NCI-H1436 treated with DMSO at 0.1 percent for 48 hours (cell line): ENCODE data around the gene KIF4B.

Source experiments
- DNase-seq: peaks from one replicate; lab custom pipeline; 2025; lab: John Stamatoyannopoulos, UW

KIF4B gene

DNA sequence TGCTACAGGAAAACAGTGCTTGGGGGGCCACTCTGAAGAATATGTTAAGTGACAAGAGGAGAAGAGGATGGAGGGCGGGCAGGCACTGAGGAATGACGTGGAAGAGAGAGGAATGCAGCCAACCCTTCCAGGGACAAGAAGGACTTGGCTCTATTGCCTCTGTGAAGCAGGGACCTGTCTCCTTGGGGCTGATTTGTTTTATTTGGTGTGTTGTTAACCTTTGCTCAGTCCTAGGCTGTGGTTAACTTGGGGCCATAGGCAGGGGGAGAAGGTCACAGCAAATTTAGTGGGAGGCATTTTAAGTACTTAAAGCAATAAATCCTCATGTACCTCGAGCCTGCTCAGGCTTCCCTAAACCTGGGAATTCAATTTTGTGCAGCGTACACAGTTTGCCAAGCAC, 39.9 kb downstream of the KIF4B start:
- DNase-seq: no peak

DNA sequence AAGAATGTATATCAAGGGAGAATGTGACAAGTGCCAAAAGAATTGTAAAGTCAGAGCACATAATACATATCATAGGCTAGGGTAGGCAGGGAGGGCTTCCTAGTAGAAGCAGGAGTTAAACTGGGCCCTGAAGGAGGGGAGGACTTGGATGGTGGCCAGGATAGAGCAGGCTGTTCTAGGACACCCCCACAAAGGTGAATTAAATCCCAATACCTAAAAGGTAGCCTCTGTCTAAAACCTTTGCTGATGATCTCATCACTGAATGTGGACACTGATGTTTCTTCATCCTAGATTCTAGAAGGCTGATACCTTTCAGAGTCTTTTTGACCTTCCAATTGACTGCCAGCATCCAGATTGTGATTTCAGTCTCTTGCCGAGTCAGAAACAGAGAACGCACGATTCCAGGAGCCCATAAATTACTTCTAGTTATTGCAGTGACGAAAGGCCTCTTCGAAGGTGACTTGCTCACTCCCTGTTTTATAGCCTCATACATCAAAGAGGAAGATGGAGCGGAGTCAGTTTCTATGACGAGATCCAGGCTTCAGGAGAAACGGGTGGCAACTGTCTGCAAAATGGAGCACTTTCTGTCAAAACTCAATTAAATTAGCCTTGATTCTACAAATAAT, 43.2 kb downstream of the KIF4B start:
- DNase-seq: no peak

DNA sequence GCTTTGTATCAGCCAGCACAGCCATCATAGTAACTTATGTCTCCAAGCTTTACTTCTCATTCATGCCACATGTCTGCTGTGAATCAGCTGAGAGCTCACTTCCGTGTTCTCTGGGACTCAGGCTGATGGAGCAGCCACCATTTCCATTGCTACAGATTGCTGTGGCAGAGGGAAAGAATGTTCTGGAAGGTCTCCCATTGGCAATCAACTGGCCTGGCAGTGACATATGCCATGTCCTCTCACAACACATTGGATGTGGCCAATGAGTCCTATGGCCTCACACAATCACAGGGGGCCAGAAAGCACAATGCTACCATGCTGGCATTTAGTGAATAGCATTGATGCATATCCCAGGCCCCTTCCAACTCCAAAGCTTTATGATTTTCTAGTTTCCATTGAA, 44.1 kb downstream of the KIF4B start:
- no peak for DNase-seq

DNA sequence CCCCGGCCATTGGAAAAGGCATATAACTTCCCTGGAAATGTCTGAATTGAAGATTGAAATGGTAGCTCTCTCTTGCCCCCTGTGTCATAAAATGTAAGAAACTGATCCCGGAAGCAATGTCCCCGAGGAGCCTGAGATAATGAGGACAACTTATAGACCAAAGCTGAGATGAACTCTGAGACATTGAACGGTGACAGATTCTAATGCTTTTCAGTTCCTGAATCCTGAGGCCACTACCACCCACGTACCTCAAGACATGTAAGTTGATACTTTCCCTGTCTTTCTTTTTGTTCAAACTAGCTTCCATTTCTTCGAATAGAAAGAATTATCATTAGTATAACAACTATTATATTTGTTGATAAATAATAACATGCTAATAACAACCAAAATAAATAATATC, 51.0 kb downstream of the KIF4B start:
- DNase-seq: no peak

DNA sequence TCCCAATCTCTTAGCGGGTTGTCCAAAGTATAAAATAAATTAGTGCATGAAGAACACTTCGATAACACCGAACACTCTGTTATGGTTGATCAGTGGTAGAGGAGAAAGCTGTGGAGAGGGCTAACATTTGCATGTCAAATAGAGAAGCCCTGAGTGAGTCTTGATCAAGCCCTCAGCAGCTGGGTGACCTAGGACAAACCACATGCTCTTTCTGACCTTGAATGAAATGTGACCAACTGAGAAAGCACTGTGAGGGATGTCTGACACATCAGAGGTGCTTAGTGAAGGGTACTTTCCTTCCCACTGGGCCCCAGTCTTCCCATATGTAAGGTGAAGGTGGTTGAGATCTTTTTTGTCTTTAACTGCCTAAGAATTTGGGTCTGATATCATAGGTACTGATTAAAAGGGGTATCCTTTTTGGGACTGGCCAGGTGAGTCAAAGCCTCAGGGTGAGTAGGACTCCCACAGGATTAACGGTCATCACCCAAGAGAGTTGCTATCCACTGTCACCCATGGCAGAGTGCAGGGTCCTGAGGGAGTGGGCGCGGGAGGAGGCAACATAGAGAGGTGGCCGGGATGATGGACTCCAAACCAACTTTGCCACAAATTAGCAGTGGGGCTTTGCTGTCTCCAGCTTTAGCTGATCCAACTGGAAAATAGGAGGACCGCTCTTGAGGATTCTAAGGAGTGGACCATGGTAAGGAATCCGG, 53.5 kb downstream of the KIF4B start:
- no peak for DNase-seq
